Activated CD4-positive, alpha-beta memory T cell treated with anti-CD3 and anti-CD28 coated beads, Interleukin-2, amount 10 ng/mL, durations not matched to agents 7 days and 5 days (primary cell): ENCODE data around the gene TECTB. TPM values are rescaled to one million over a fixed set of nuclear protein-coding genes. Genes with fewer than 3 reads are reported as not detected.

Source experiments
- CTCF ChIA-PET: fragments of 350-600 bp; sonication (Branson Sonifier 250); formaldehyde crosslinking; loops from one replicate; lab custom pipeline; 2021; ENCODE audit warnings: antibody characterized with exemption, inconsistent platforms; lab: Charles Lee
- POLR2A ChIA-PET: fragments of 350-600 bp; sonication (Branson Sonifier 250); formaldehyde crosslinking; loops from one replicate; lab custom pipeline; 2021; ENCODE audit warnings: antibody characterized with exemption; lab: Charles Lee
- DNase-seq: peaks from one replicate; pipeline ENCODE4 v3.0.0-alpha.2; 2020
- H3K27ac Mint-ChIP-seq: one replicate; pipeline ENCODE4 v1.8.0; 2021; ENCODE audit warnings: mild to moderate bottlenecking, mixed read lengths
- H3K27me3 Mint-ChIP-seq: one replicate; pipeline ENCODE4 v1.8.0; 2021; ENCODE audit warnings: mixed read lengths
- H3K36me3 Mint-ChIP-seq: one replicate; pipeline ENCODE4 v1.8.0; 2021; ENCODE audit warnings: low read depth, mixed read lengths
- H3K4me1 Mint-ChIP-seq: one replicate; pipeline ENCODE4 v1.8.0; 2021; ENCODE audit warnings: mixed read lengths
- H3K4me3 Mint-ChIP-seq: one replicate; pipeline ENCODE4 v1.8.0; 2021; ENCODE audit warnings: mild to moderate bottlenecking, mixed read lengths
- H3K9me3 Mint-ChIP-seq: one replicate; pipeline ENCODE4 v1.8.0; 2021; ENCODE audit warnings: mixed read lengths
- total RNA-seq, 2 experiments: library from RNA; stranded (reverse); gene quantifications; one replicate each; pipeline ENCODE4 v1.2.3, GENCODE V29; 2021

Gene TECTB
- total RNA-seq: not detected

DNA sequence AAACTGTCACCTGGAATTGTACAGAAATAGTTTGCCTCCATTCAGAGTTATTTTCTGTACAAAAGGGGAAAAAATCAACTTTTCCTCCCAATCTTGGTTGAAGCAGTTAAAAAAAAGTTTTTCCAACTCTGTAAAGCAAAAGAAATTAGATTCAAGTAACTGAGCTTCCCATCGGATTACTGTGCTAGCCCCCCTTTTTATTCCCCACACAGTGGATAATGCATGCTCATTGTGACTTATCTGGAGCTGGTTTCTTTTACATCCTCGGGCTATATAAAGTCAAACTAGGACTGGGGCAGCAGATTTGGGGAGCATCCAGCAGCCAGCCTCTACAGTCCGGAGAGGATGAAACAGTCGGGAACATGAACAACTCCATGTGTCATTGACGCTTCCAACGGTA, at the start of gene TECTB:
TECTB (plus strand) TSS at position 301 of the 400 bp plus-strand sequence. CDS start 335 bp downstream, outside the sequence.
- no peaks in the 10 kb centered on the region for H3K9me3 Mint-ChIP-seq
- H3K36me3 Mint-ChIP-seq: no peaks in the 10 kb centered on the region
- H3K27ac Mint-ChIP-seq: no peak within 1 kb of the TSS
- DNase-seq: no peak
- ChIA-PET CTCF (no interaction called here), POLR2A (no interaction called here)
- H3K4me1 Mint-ChIP-seq: no peaks in the 10 kb centered on the region
- no peak within 1 kb of the TSS for H3K4me3 Mint-ChIP-seq
- peaks cover 12% of the 10 kb centered on the region for H3K27me3 Mint-ChIP-seq

- Mint-ChIP-seq H3K27ac (no peak overlapping the region), H3K9me3 (peaks cover 3% of the 10 kb centered on the region), H3K4me1 (no peaks in the 10 kb centered on the region), H3K4me3 (no peak overlapping the region), H3K36me3 (no peaks in the 10 kb centered on the region), H3K27me3 (peaks cover 7% of the 10 kb centered on the region)
- DNase-seq: no peak
- ChIA-PET POLR2A (no interaction called here), CTCF (no interaction called here)
These were observed 48.1 kb upstream of the TECTB start for GRCh38 chr10:112235141-112235540.

DNA sequence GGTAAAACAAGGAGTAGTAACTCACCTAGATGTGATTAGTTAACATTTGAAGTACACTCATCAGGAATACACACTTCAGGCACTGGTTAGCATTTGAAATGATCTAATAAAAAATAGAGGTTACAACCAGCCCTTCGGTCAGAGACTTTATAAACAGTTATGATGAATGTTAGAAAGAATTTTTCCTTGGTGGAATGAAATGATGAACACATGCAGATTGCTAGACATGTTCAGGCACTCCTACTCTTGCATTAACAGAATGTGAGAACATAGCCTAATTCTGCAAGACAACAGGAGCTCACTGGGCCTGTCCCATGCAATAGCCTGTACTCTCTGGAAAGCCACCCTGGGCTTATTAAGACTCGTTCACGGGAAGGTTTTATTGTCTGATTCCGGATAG, 47.3 kb upstream of the TECTB start:
- DNase-seq: no peak
- Mint-ChIP-seq H3K4me1 (no peaks in the 10 kb centered on the region), H3K36me3 (no peaks in the 10 kb centered on the region), H3K27ac (no peak overlapping the region), H3K4me3 (no peak overlapping the region), H3K9me3 (peaks cover 5% of the 10 kb centered on the region), H3K27me3 (peaks cover 7% of the 10 kb centered on the region)
- POLR2A ChIA-PET: no interaction called here
- CTCF ChIA-PET: no interaction called here

GRCh38 chr10:112236486-112236885, 46.7 kb upstream of the TECTB start:
- ChIA-PET POLR2A (no interaction called here), CTCF (no interaction called here)
- peaks cover 5% of the 10 kb centered on the region for H3K27me3 Mint-ChIP-seq
- no peak overlapping the region for H3K27ac Mint-ChIP-seq
- H3K9me3 Mint-ChIP-seq: peaks cover 8% of the 10 kb centered on the region
- H3K4me3 Mint-ChIP-seq: no peak overlapping the region
- no peak for DNase-seq
- H3K4me1 Mint-ChIP-seq: no peaks in the 10 kb centered on the region
- H3K36me3 Mint-ChIP-seq: no peaks in the 10 kb centered on the region

- peaks cover 8% of the 10 kb centered on the region for H3K9me3 Mint-ChIP-seq
- no peak for DNase-seq
- H3K4me1 Mint-ChIP-seq: no peaks in the 10 kb centered on the region
- ChIA-PET POLR2A (no interaction called here), CTCF (no interaction called here)
- H3K36me3 Mint-ChIP-seq: no peaks in the 10 kb centered on the region
- H3K27me3 Mint-ChIP-seq: no peaks in the 10 kb centered on the region
- no peak overlapping the region for H3K27ac Mint-ChIP-seq
- H3K4me3 Mint-ChIP-seq: no peak overlapping the region
These were observed 43.9 kb upstream of the TECTB start for GRCh38 chr10:112239347-112239746.

DNA sequence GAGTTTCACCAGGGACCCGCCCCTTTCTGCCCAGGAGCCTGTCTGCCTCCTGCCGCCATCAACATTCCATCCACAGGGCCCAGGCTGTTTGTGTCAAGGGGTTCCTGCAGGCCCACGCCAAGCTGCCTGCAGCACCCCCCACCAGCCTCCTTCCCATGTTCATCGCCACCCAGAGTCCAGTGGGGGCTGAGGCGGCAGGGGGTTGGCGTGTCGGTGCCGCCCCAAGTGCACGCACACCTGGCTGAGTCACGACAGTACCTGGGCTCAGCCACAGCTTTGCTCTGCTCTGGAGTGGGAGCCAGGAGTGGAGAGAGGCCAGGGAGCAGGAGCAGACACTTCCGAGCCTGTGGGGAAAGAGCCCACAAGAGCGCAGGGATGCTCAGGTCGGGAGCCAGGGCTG, 42.8 kb upstream of the TECTB start:
- DNase-seq: no peak
- POLR2A ChIA-PET: no interaction called here
- Mint-ChIP-seq H3K4me1 (no peaks in the 10 kb centered on the region), H3K36me3 (no peaks in the 10 kb centered on the region), H3K27ac (no peak overlapping the region), H3K9me3 (peaks cover 8% of the 10 kb centered on the region), H3K4me3 (no peak overlapping the region), H3K27me3 (no peaks in the 10 kb centered on the region)
- CTCF ChIA-PET: no interaction called here

- no peak overlapping the region for H3K4me3 Mint-ChIP-seq
- H3K36me3 Mint-ChIP-seq: no peaks in the 10 kb centered on the region
- no peak overlapping the region for H3K27ac Mint-ChIP-seq
- no peaks in the 10 kb centered on the region for H3K27me3 Mint-ChIP-seq
- POLR2A ChIA-PET: no interaction called here
- no peak for DNase-seq
- no peaks in the 10 kb centered on the region for H3K4me1 Mint-ChIP-seq
- CTCF ChIA-PET: no interaction called here
- peaks cover 8% of the 10 kb centered on the region for H3K9me3 Mint-ChIP-seq
These were observed 41.4 kb upstream of the TECTB start for GRCh38 chr10:112241651-112242341.

DNA sequence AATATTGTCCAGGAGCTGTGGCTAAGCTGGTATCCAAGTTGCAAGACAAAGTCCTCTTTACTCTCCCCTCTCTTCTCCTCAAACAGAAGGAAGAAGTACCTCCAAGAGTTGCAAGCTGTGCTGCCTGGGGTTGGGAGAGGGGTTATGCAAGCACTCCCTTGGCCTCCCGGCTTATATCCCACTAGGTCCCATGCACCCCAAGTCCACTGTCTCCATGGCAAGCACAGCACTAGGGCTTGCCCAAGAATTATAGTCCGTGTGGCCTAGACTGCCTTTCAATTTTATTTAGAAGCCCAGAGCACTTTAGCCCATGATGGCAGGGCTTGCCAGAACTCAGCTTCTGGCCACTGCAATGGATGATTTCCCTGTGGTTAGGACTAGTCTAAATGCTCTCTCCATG, 40.4 kb upstream of the TECTB start:
- H3K4me3 Mint-ChIP-seq: no peak overlapping the region
- no peaks in the 10 kb centered on the region for H3K36me3 Mint-ChIP-seq

GRCh38 chr10:112243713-112244112, 39.5 kb upstream of the TECTB start:
- CTCF ChIA-PET: interaction anchor here (0.9 kb wide), 1 partner anchor 83 kb away, joined by 3 read pairs; no protein-coding TSS in a partner anchor
- Mint-ChIP-seq H3K36me3 (no peaks in the 10 kb centered on the region), H3K27me3 (no peaks in the 10 kb centered on the region), H3K4me1 (no peaks in the 10 kb centered on the region), H3K27ac (no peak overlapping the region), H3K9me3 (peaks cover 8% of the 10 kb centered on the region), H3K4me3 (no peak overlapping the region)
- no peak for DNase-seq
- POLR2A ChIA-PET: interaction anchor here (0.9 kb wide), 1 partner anchor 17 kb away, joined by 3 read pairs; no protein-coding TSS in a partner anchor

More for the DNA sequence above, 40.4 kb upstream of the TECTB start:
- POLR2A ChIA-PET: no interaction called here
- Mint-ChIP-seq H3K9me3 (peaks cover 8% of the 10 kb centered on the region), H3K27ac (no peak overlapping the region), H3K27me3 (no peaks in the 10 kb centered on the region), H3K4me1 (no peaks in the 10 kb centered on the region)
- DNase-seq: no peak
- CTCF ChIA-PET: no interaction called here

DNA sequence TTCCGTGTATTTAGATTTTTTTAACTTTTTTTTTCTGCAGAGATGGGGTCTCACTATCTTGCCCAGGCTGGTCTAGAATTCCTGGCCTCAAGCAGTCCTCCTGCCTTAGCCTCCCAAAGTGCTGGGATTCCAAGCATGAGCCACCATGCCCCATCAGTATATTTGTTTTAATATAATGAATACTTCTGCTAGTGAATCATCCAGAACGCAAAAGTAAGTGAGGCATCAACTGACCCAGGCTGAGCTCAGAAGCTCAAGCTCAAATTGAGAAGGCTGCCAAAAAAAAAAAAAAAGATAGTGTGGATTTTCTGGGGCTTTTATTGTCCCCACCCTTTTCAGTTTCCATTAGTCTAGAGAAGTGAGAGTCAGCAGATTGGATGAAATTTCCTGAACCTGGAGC, 39.0 kb upstream of the TECTB start:
- Mint-ChIP-seq H3K9me3 (peaks cover 8% of the 10 kb centered on the region), H3K27ac (no peak overlapping the region), H3K27me3 (no peaks in the 10 kb centered on the region), H3K36me3 (no peaks in the 10 kb centered on the region), H3K4me1 (no peaks in the 10 kb centered on the region), H3K4me3 (no peak overlapping the region)
- DNase-seq: no peak
- CTCF ChIA-PET: interaction anchor here (0.9 kb wide), 1 partner anchor 83 kb away, joined by 3 read pairs; no protein-coding TSS in a partner anchor
- POLR2A ChIA-PET: interaction anchor here (0.9 kb wide), 1 partner anchor 17 kb away, joined by 3 read pairs; no protein-coding TSS in a partner anchor

DNA sequence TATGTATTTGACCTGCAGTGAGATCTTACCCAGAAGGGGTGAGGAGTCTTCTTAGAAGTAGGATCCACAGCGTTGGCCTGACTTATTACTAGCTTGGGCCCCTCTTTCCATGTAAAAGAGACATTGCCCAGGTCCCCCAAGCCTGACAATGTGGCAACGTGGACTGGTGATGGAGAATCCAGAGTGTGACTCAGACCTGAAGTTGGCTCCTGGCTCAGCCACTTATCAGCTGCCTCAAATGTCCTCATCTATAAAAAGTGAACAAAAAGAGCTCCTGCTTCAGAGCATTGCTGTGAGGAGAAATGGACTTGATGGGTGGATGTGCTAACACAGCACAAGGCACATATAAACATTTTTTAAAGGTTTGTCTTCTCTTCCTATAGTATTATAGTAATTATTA, 35.4 kb upstream of the TECTB start:
- Mint-ChIP-seq H3K27ac (no peak overlapping the region), H3K9me3 (peaks cover 8% of the 10 kb centered on the region), H3K4me1 (no peaks in the 10 kb centered on the region), H3K4me3 (no peak overlapping the region), H3K36me3 (no peaks in the 10 kb centered on the region), H3K27me3 (no peaks in the 10 kb centered on the region)
- ChIA-PET CTCF (interaction anchor here (0.6 kb wide), 1 partner anchor 60 kb away, joined by 3 read pairs; no protein-coding TSS in a partner anchor), POLR2A (no interaction called here)
- no peak for DNase-seq

GRCh38 chr10:112248584-112249295, 34.5 kb upstream of the TECTB start:
- CTCF ChIA-PET: no interaction called here
- POLR2A ChIA-PET: no interaction called here
- DNase-seq: no peak
- Mint-ChIP-seq H3K27me3 (no peaks in the 10 kb centered on the region), H3K4me1 (no peaks in the 10 kb centered on the region), H3K4me3 (no peak overlapping the region), H3K9me3 (peaks cover 8% of the 10 kb centered on the region), H3K36me3 (no peaks in the 10 kb centered on the region), H3K27ac (no peak overlapping the region)

GRCh38 chr10:112249722-112250121, 33.5 kb upstream of the TECTB start:
- no peak for DNase-seq
- Mint-ChIP-seq H3K4me3 (no peak overlapping the region), H3K9me3 (peaks cover 8% of the 10 kb centered on the region), H3K27me3 (no peaks in the 10 kb centered on the region), H3K36me3 (no peaks in the 10 kb centered on the region), H3K4me1 (no peaks in the 10 kb centered on the region), H3K27ac (no peak overlapping the region)
- ChIA-PET CTCF (no interaction called here), POLR2A (no interaction called here)
